ENCODE data around the gene ST3GAL4. TPM values are rescaled to one million over a fixed set of nuclear protein-coding genes. Genes with fewer than 3 reads are reported as not detected.

Gene ST3GAL4
- total and polyA plus RNA-seq, 9 of the 15 experiments (the other 6 are each of a cell fraction or from before 2014, with no cell fraction given) = 0.27 to 22.9 (median 10.5) TPM

DNA sequence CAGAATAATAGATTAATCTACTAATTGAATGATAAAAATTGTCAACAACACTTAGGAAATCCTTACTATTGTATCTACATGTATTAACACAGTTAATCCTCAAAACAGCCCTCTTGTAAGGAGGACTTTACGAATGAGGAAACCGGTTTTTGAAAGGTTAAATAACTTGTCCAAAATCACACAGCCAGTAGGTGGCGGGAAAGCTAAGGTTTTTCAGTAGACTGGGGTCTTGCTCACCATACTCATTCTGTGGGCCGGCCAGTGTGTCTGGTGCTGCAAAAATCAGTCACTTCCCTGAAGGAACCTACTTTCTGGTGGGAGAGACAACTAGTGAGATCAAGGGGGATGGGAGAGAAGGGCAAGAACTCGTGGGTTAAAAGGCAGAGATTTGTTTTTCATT is 47.8 kb upstream of the ST3GAL4 start (continued):
- TF ChIP-seq, protein P1, sequence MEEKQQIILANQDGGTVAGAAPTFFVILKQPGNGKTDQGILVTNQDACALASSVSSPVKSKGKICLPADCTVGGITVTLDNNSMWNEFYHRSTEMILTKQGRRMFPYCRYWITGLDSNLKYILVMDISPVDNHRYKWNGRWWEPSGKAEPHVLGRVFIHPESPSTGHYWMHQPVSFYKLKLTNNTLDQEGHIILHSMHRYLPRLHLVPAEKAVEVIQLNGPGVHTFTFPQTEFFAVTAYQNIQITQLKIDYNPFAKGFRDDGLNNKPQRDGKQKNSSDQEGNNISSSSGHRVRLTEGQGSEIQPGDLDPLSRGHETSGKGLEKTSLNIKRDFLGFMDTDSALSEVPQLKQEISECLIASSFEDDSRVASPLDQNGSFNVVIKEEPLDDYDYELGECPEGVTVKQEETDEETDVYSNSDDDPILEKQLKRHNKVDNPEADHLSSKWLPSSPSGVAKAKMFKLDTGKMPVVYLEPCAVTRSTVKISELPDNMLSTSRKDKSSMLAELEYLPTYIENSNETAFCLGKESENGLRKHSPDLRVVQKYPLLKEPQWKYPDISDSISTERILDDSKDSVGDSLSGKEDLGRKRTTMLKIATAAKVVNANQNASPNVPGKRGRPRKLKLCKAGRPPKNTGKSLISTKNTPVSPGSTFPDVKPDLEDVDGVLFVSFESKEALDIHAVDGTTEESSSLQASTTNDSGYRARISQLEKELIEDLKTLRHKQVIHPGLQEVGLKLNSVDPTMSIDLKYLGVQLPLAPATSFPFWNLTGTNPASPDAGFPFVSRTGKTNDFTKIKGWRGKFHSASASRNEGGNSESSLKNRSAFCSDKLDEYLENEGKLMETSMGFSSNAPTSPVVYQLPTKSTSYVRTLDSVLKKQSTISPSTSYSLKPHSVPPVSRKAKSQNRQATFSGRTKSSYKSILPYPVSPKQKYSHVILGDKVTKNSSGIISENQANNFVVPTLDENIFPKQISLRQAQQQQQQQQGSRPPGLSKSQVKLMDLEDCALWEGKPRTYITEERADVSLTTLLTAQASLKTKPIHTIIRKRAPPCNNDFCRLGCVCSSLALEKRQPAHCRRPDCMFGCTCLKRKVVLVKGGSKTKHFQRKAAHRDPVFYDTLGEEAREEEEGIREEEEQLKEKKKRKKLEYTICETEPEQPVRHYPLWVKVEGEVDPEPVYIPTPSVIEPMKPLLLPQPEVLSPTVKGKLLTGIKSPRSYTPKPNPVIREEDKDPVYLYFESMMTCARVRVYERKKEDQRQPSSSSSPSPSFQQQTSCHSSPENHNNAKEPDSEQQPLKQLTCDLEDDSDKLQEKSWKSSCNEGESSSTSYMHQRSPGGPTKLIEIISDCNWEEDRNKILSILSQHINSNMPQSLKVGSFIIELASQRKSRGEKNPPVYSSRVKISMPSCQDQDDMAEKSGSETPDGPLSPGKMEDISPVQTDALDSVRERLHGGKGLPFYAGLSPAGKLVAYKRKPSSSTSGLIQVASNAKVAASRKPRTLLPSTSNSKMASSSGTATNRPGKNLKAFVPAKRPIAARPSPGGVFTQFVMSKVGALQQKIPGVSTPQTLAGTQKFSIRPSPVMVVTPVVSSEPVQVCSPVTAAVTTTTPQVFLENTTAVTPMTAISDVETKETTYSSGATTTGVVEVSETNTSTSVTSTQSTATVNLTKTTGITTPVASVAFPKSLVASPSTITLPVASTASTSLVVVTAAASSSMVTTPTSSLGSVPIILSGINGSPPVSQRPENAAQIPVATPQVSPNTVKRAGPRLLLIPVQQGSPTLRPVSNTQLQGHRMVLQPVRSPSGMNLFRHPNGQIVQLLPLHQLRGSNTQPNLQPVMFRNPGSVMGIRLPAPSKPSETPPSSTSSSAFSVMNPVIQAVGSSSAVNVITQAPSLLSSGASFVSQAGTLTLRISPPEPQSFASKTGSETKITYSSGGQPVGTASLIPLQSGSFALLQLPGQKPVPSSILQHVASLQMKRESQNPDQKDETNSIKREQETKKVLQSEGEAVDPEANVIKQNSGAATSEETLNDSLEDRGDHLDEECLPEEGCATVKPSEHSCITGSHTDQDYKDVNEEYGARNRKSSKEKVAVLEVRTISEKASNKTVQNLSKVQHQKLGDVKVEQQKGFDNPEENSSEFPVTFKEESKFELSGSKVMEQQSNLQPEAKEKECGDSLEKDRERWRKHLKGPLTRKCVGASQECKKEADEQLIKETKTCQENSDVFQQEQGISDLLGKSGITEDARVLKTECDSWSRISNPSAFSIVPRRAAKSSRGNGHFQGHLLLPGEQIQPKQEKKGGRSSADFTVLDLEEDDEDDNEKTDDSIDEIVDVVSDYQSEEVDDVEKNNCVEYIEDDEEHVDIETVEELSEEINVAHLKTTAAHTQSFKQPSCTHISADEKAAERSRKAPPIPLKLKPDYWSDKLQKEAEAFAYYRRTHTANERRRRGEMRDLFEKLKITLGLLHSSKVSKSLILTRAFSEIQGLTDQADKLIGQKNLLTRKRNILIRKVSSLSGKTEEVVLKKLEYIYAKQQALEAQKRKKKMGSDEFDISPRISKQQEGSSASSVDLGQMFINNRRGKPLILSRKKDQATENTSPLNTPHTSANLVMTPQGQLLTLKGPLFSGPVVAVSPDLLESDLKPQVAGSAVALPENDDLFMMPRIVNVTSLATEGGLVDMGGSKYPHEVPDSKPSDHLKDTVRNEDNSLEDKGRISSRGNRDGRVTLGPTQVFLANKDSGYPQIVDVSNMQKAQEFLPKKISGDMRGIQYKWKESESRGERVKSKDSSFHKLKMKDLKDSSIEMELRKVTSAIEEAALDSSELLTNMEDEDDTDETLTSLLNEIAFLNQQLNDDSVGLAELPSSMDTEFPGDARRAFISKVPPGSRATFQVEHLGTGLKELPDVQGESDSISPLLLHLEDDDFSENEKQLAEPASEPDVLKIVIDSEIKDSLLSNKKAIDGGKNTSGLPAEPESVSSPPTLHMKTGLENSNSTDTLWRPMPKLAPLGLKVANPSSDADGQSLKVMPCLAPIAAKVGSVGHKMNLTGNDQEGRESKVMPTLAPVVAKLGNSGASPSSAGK (IDR thresholded peaks at IDR 0.05) = no peak
- TF ChIP-seq ZNF644 (tag; IDR thresholded peaks at IDR 0.05; ENCODE audit: low read depth) (no peak), SMARCA4 (IDR thresholded peaks at IDR 0.05) (0 out of 2 replicates have a peak, but pooled peaks have one; percentile 11), RNF2 (IDR thresholded peaks at IDR 0.05) (no peak), DDX20 (tag; IDR thresholded peaks at IDR 0.05; ENCODE audit: low read depth) (no peak)
- TF ChIP-seq, protein P2, sequence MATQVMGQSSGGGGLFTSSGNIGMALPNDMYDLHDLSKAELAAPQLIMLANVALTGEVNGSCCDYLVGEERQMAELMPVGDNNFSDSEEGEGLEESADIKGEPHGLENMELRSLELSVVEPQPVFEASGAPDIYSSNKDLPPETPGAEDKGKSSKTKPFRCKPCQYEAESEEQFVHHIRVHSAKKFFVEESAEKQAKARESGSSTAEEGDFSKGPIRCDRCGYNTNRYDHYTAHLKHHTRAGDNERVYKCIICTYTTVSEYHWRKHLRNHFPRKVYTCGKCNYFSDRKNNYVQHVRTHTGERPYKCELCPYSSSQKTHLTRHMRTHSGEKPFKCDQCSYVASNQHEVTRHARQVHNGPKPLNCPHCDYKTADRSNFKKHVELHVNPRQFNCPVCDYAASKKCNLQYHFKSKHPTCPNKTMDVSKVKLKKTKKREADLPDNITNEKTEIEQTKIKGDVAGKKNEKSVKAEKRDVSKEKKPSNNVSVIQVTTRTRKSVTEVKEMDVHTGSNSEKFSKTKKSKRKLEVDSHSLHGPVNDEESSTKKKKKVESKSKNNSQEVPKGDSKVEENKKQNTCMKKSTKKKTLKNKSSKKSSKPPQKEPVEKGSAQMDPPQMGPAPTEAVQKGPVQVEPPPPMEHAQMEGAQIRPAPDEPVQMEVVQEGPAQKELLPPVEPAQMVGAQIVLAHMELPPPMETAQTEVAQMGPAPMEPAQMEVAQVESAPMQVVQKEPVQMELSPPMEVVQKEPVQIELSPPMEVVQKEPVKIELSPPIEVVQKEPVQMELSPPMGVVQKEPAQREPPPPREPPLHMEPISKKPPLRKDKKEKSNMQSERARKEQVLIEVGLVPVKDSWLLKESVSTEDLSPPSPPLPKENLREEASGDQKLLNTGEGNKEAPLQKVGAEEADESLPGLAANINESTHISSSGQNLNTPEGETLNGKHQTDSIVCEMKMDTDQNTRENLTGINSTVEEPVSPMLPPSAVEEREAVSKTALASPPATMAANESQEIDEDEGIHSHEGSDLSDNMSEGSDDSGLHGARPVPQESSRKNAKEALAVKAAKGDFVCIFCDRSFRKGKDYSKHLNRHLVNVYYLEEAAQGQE (IDR thresholded peaks at IDR 0.05; ENCODE audit: borderline replicate concordance) = peak; percentile 21; the same call in 1 of the 2 replicates
- TF ChIP-seq, protein P2 (CRISPR knock-in tag; IDR thresholded peaks at IDR 0.05; ENCODE audit: low read depth) = no peak
- TF ChIP-seq, protein P3, sequence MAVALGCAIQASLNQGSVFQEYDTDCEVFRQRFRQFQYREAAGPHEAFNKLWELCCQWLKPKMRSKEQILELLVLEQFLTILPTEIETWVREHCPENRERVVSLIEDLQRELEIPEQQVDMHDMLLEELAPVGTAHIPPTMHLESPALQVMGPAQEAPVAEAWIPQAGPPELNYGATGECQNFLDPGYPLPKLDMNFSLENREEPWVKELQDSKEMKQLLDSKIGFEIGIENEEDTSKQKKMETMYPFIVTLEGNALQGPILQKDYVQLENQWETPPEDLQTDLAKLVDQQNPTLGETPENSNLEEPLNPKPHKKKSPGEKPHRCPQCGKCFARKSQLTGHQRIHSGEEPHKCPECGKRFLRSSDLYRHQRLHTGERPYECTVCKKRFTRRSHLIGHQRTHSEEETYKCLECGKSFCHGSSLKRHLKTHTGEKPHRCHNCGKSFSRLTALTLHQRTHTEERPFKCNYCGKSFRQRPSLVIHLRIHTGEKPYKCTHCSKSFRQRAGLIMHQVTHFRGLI (CRISPR knock-in tag; IDR thresholded peaks at IDR 0.05) = no peak

All from K562 (cell line).